Left ventricle myocardium inferior (tissue), 1 donor: ENCODE data around the gene SAP30BP. TPM values are rescaled to one million over a fixed set of nuclear protein-coding genes. Genes with fewer than 3 reads are reported as not detected.

ENCODE experiments used
- DNase-seq: peaks from one replicate; pipeline ENCODE4 v3.0.0-alpha.2; 2020
- H3K27ac ChIP-seq: fragments of 200-600 bp; replicated peaks from 2 replicates; pipeline ENCODE4 v1.8.0; 2021
- H3K27me3 ChIP-seq: fragments of 200-600 bp; 2 replicates; pipeline ENCODE4 v1.8.0; 2021; ENCODE audit warnings: low read depth
- H3K36me3 ChIP-seq: fragments of 200-600 bp; 2 replicates; pipeline ENCODE4 v1.8.0; 2021
- H3K4me1 ChIP-seq: fragments of 200-600 bp; 2 replicates; pipeline ENCODE4 v1.8.0; 2021
- H3K4me3 ChIP-seq: fragments of 200-600 bp; 2 replicates; pipeline ENCODE4 v1.8.0; 2021; ENCODE audit warnings: mild to moderate bottlenecking, moderate library complexity
- H3K9me3 ChIP-seq: fragments of 200-600 bp; replicated peaks from 2 replicates; pipeline ENCODE4 v1.8.0; 2021
- CTCF ChIP-seq: fragments of 200-600 bp; IDR thresholded peaks from 2 replicates; pipeline ENCODE4 v1.8.0; 2021; ENCODE audit warnings: antibody characterized with exemption, mild to moderate bottlenecking, borderline replicate concordance
- intact Hi-C: fragments of 100-400 bp; cut with micrococcal nuclease; formaldehyde crosslinking; loops from one replicate; pipeline ENCODE4 v1.11.0; 2022
- total RNA-seq: library from RNA; stranded (reverse); fragmentation: NEBNext Ultra II Directional; extraction: Animal tissue kit (Norgen Biotek cat#: 25700); gene quantifications from one replicate; pipeline ENCODE4 v1.2.1, GENCODE V29; 2021
- donor health status: DM: no; HTN: yes; CAD: no; lungs with severe emphysema.

Gene SAP30BP
- total RNA-seq, 1 donor from 2014 or later, result 47.2 TPM

- Histone ChIP-seq H3K4me1 (peaks cover 28% of the 10 kb centered on the region), H3K9me3 (no peaks in the 10 kb centered on the region), H3K4me3 (peak overlapping the region; percentile 70), H3K27me3 (peaks cover 28% of the 10 kb centered on the region), H3K27ac (peak overlapping the region; percentile 88), H3K36me3 (peaks cover 7% of the 10 kb centered on the region)
- intact Hi-C loops, result no loop called here
- DNase-seq, result peak; percentile 34
- TF ChIP-seq CTCF, result no peak
Measured at GRCh38 chr17:75723171-75723930, 56.2 kb downstream of the SAP30BP start.

- TF ChIP-seq CTCF, result no peak
- peak overlapping the region; percentile 70 for H3K4me3 ChIP-seq
- DNase-seq, result no peak
- peaks cover 7% of the 10 kb centered on the region for H3K36me3 ChIP-seq
- H3K27me3 ChIP-seq, result peaks cover 28% of the 10 kb centered on the region
- peaks cover 28% of the 10 kb centered on the region for H3K4me1 ChIP-seq
- intact Hi-C loops, result no loop called here
- H3K27ac ChIP-seq, result peak overlapping the region; percentile 88
- no peaks in the 10 kb centered on the region for H3K9me3 ChIP-seq
Measured at GRCh38 chr17:75724016-75725003, 57.2 kb downstream of the SAP30BP start.

- Histone ChIP-seq H3K4me1 (peaks cover 28% of the 10 kb centered on the region), H3K27ac (no peak overlapping the region), H3K9me3 (no peaks in the 10 kb centered on the region), H3K36me3 (peaks cover 7% of the 10 kb centered on the region), H3K27me3 (peaks cover 20% of the 10 kb centered on the region), H3K4me3 (no peak overlapping the region)
- intact Hi-C loops, result no loop called here
- TF ChIP-seq CTCF, result no peak
- DNase-seq, result no peak
Measured at GRCh38 chr17:75725504-75725903, 58.4 kb downstream of the SAP30BP start.

GRCh38 chr17:75727391-75727790 lies 60.3 kb downstream of the SAP30BP start:
- TF ChIP-seq CTCF, result no peak
- DNase-seq, result no peak
- Histone ChIP-seq H3K27ac (no peak overlapping the region), H3K4me1 (peaks cover 9% of the 10 kb centered on the region), H3K4me3 (no peak overlapping the region), H3K27me3 (peaks cover under 1% of the 10 kb centered on the region), H3K9me3 (no peaks in the 10 kb centered on the region), H3K36me3 (peaks cover 7% of the 10 kb centered on the region)
- intact Hi-C loops, result no loop called here

- Histone ChIP-seq H3K27me3 (no peaks in the 10 kb centered on the region), H3K27ac (no peak overlapping the region), H3K36me3 (peaks cover 7% of the 10 kb centered on the region), H3K4me1 (no peaks in the 10 kb centered on the region), H3K4me3 (no peak overlapping the region), H3K9me3 (no peaks in the 10 kb centered on the region)
- TF ChIP-seq CTCF, result no peak
- DNase-seq, result no peak
- intact Hi-C loops, result no loop called here
Measured at GRCh38 chr17:75729351-75729750, 62.2 kb downstream of the SAP30BP start.
